GM12873 (cell line): ENCODE measurements around the gene CMTM8.

Source experiments
- CTCF ChIP-seq: IDR thresholded peaks from 2 replicates; pipeline ENCODE4 v1.5.1; 2012; ENCODE audit warnings: low read depth, mild to moderate bottlenecking, moderate library complexity, low read length, control low read depth; ENCODE audit not compliant: insufficient read depth; ENCODE audit errors: missing control alignments

Gene CMTM8

GRCh38 chr3:32383136-32383711, 144.7 kb downstream of the CMTM8 start:
- no peak for TF ChIP-seq CTCF

- TF ChIP-seq CTCF = no peak
These were observed 146.5 kb downstream of the CMTM8 start for GRCh38 chr3:32384938-32385337.

- TF ChIP-seq CTCF = no peak
These were observed 149.0 kb downstream of the CMTM8 start for GRCh38 chr3:32387512-32387911.

GRCh38 chr3:32391643-32392535, 153.4 kb downstream of the CMTM8 start, which contains the start of gene CMTM7:
Gene CMTM7, plus strand, starts transcription at chr3:32391853. Its CDS starts 54 bp downstream, at chr3:32391907.
- TF ChIP-seq CTCF = no peak

- TF ChIP-seq CTCF = no peak
These were observed 154.2 kb downstream of the CMTM8 start for GRCh38 chr3:32392536-32393302.

GRCh38 chr3:32395496-32395895, 157.0 kb downstream of the CMTM8 start:
- TF ChIP-seq CTCF = no peak

GRCh38 chr3:32397941-32398340, 159.5 kb downstream of the CMTM8 start:
- TF ChIP-seq CTCF = no peak
